Keratinocyte (primary cell): ENCODE results near the gene FXYD2.

Experiments
- CTCF ChIP-seq, 3 experiments: IDR thresholded peaks in 1 of 3; conservative IDR thresholded peaks in 1 of 3; optimal IDR thresholded peaks in 1 of 3; 2 replicates in 2 of 3; 3 replicates in 1 of 3; pipeline versions ENCODE3 to v1.5.1; 2011; ENCODE audit warnings: low read length in 3 of 3, mild to moderate bottlenecking in 3 of 3, moderate library complexity in 2 of 3, control low read depth in 1 of 3, inconsistent platforms in 1 of 3; ENCODE audit not compliant: insufficient read depth in 2 of 3; ENCODE audit errors: extremely low read depth in 1 of 3
- EZH2 ChIP-seq: IDR thresholded peaks from one replicate; pipeline ENCODE4 v1.6.1; 2012; ENCODE audit warnings: inconsistent platforms, mild to moderate bottlenecking, low read length, moderate library complexity

- TF ChIP-seq CTCF (optimal IDR thresholded peaks at IDR 0.05 in 1 of 3, IDR thresholded peaks at IDR 0.05 in 1 of 3, conservative IDR thresholded peaks at IDR 0.05 in 1 of 3; ENCODE audit: extremely low read depth in 1 of 3, insufficient read depth in 2 of 3, low read length in 3 of 3) = no peak
- no peak for TF ChIP-seq EZH2
Observed at GRCh38 chr11:117826190-117826570, 1.6 kb upstream of the FXYD2 start.
